HAP-1 (cell line): Measurements from ENCODE around the gene MEGF6.

Experiments
- DNase-seq, 2 experiments: peaks; one replicate each; pipeline ENCODE4 v3.0.0-alpha.2; 2016 to 2020; ENCODE audit warnings: low spot score in 2 of 2
- H3K27me3 ChIP-seq: fragments of 250-450 bp; sonication (Bioruptor Pico); 2 replicates; pipeline ENCODE4 v1.5.1; 2020; ENCODE audit warnings: low read depth, mild to moderate bottlenecking, moderate library complexity
- H3K36me3 ChIP-seq: fragments of 250-450 bp; sonication (Bioruptor Pico); replicated peaks from 2 replicates; pipeline ENCODE4 v1.5.1; 2020; ENCODE audit warnings: mild to moderate bottlenecking
- H3K4me1 ChIP-seq: fragments of 250-450 bp; sonication (Bioruptor Pico); 2 replicates; pipeline ENCODE4 v1.5.1; 2020; ENCODE audit warnings: mild to moderate bottlenecking
- H3K4me3 ChIP-seq: fragments of 250-450 bp; sonication (Bioruptor Pico); 2 replicates; pipeline ENCODE4 v1.5.1; 2020; ENCODE audit warnings: mild to moderate bottlenecking, moderate library complexity
- H3K9me3 ChIP-seq: fragments of 250-450 bp; sonication (Bioruptor Pico); 2 replicates; pipeline ENCODE4 v1.5.1; 2020; ENCODE audit warnings: mild to moderate bottlenecking, moderate library complexity
- in situ Hi-C: fragments of 300-500 bp; cut with MboI; formaldehyde crosslinking; loops from 3 replicates; pipeline ENCODE4 v1.14.3; 2020; ENCODE audit warnings: low sequenced_read_pairs, inconsistent platforms, mixed read lengths

The MEGF6 gene

GRCh38 chr1:3611170-3612019 lies at the start of gene MEGF6:
MEGF6 (minus strand) TSS chr1:3611508; CDS start chr1:3611268, 240 bp downstream.
- H3K36me3 ChIP-seq, result no peaks in the 10 kb centered on the region
- peaks cover 5% of the 10 kb centered on the region; the same call in 1 of the 2 replicates for H3K27me3 ChIP-seq
- DNase-seq, result peak; percentile 88 to 99
- no peaks in the 10 kb centered on the region; the same call in 1 of the 2 replicates for H3K9me3 ChIP-seq
- in situ Hi-C loops, result no loop called here
- peak within 1 kb of the TSS; percentile 45 for H3K4me3 ChIP-seq
- peaks cover 4% of the 10 kb centered on the region; the same call in 1 of the 2 replicates for H3K4me1 ChIP-seq

- DNase-seq, result no peak
- Histone ChIP-seq H3K36me3 (no peaks in the 10 kb centered on the region), H3K9me3 (no peaks in the 10 kb centered on the region), H3K4me3 (no peak overlapping the region), H3K4me1 (no peaks in the 10 kb centered on the region), H3K27me3 (no peaks in the 10 kb centered on the region)
- in situ Hi-C loops, result no loop called here
These were observed 49.4 kb upstream of the MEGF6 start for GRCh38 chr1:3660704-3661103.

GRCh38 chr1:3659093-3659492 lies 47.8 kb upstream of the MEGF6 start:
- in situ Hi-C loops, result no loop called here
- Histone ChIP-seq H3K9me3 (no peaks in the 10 kb centered on the region), H3K4me1 (no peaks in the 10 kb centered on the region), H3K36me3 (no peaks in the 10 kb centered on the region), H3K27me3 (no peaks in the 10 kb centered on the region), H3K4me3 (no peak overlapping the region)
- no peak for DNase-seq

- no peaks in the 10 kb centered on the region for H3K9me3 ChIP-seq
- DNase-seq, result no peak
- in situ Hi-C loops, result no loop called here
- H3K27me3 ChIP-seq, result no peaks in the 10 kb centered on the region
- H3K4me3 ChIP-seq, result no peak overlapping the region
- peaks cover 5% of the 10 kb centered on the region; the same call in 1 of the 2 replicates for H3K4me1 ChIP-seq
- H3K36me3 ChIP-seq, result no peaks in the 10 kb centered on the region
These were observed 46.9 kb upstream of the MEGF6 start for GRCh38 chr1:3658231-3658615.

GRCh38 chr1:3657578-3658230 lies 46.4 kb upstream of the MEGF6 start:
- H3K4me1 ChIP-seq, result peaks cover 5% of the 10 kb centered on the region; the same call in 1 of the 2 replicates
- H3K9me3 ChIP-seq, result no peaks in the 10 kb centered on the region
- H3K27me3 ChIP-seq, result no peaks in the 10 kb centered on the region
- DNase-seq, result no peak
- in situ Hi-C loops, result no loop called here
- no peak overlapping the region for H3K4me3 ChIP-seq
- no peaks in the 10 kb centered on the region for H3K36me3 ChIP-seq

GRCh38 chr1:3657096-3657475 lies 45.8 kb upstream of the MEGF6 start:
- no peak overlapping the region for H3K4me3 ChIP-seq
- in situ Hi-C loops, result no loop called here
- no peak for DNase-seq
- no peaks in the 10 kb centered on the region for H3K9me3 ChIP-seq
- no peaks in the 10 kb centered on the region for H3K36me3 ChIP-seq
- no peaks in the 10 kb centered on the region for H3K27me3 ChIP-seq
- H3K4me1 ChIP-seq, result peaks cover 5% of the 10 kb centered on the region; the same call in 1 of the 2 replicates

GRCh38 chr1:3656450-3657095 lies 45.3 kb upstream of the MEGF6 start:
- Histone ChIP-seq H3K27me3 (no peaks in the 10 kb centered on the region), H3K4me3 (no peak overlapping the region), H3K4me1 (peaks cover 5% of the 10 kb centered on the region), H3K36me3 (no peaks in the 10 kb centered on the region), H3K9me3 (no peaks in the 10 kb centered on the region)
- in situ Hi-C loops, result no loop called here
- no peak for DNase-seq

GRCh38 chr1:3654549-3655281 lies 43.4 kb upstream of the MEGF6 start:
- Histone ChIP-seq H3K4me3 (no peak overlapping the region), H3K36me3 (no peaks in the 10 kb centered on the region; the same call in 1 of the 2 replicates), H3K9me3 (no peaks in the 10 kb centered on the region), H3K27me3 (no peaks in the 10 kb centered on the region), H3K4me1 (peaks cover 5% of the 10 kb centered on the region)
- DNase-seq, result no peak
- in situ Hi-C loops, result no loop called here

- Histone ChIP-seq H3K4me1 (peaks cover 13% of the 10 kb centered on the region), H3K4me3 (peak overlapping the region; percentile 61), H3K27me3 (no peaks in the 10 kb centered on the region), H3K36me3 (no peaks in the 10 kb centered on the region; the same call in 1 of the 2 replicates), H3K9me3 (no peaks in the 10 kb centered on the region)
- DNase-seq, result no peak
- in situ Hi-C loops, result no loop called here
These were observed 41.9 kb upstream of the MEGF6 start for GRCh38 chr1:3653286-3653618.

- Histone ChIP-seq H3K27me3 (no peaks in the 10 kb centered on the region), H3K4me1 (peaks cover 13% of the 10 kb centered on the region), H3K36me3 (no peaks in the 10 kb centered on the region; the same call in none of the 2 replicates), H3K4me3 (peak overlapping the region; percentile 61), H3K9me3 (no peaks in the 10 kb centered on the region)
- DNase-seq, result peak; percentile 49 to 65
- in situ Hi-C loops, result no loop called here
These were observed 41.4 kb upstream of the MEGF6 start for GRCh38 chr1:3652548-3653285.

- Histone ChIP-seq H3K4me1 (peaks cover 13% of the 10 kb centered on the region), H3K9me3 (no peaks in the 10 kb centered on the region), H3K36me3 (peaks cover 5% of the 10 kb centered on the region), H3K27me3 (no peaks in the 10 kb centered on the region), H3K4me3 (peak within 1 kb of the TSS; percentile 61)
- in situ Hi-C loops, result no loop called here
- peak; percentile 47 to 75 for DNase-seq
These were observed 40.7 kb upstream of the MEGF6 start, which contains the start of gene TP73 for GRCh38 chr1:3651930-3652547. TP73 (plus strand) TSS chr1:3652516; CDS start chr1:3682366, 29,850 bp downstream.

GRCh38 chr1:3651026-3651929 lies 40.0 kb upstream of the MEGF6 start:
- peak overlapping the region; percentile 61 for H3K4me3 ChIP-seq
- H3K36me3 ChIP-seq, result peaks cover 12% of the 10 kb centered on the region
- in situ Hi-C loops, result no loop called here
- H3K9me3 ChIP-seq, result no peaks in the 10 kb centered on the region
- H3K27me3 ChIP-seq, result no peaks in the 10 kb centered on the region
- DNase-seq, result no peak
- peaks cover 13% of the 10 kb centered on the region for H3K4me1 ChIP-seq
